Measurements from ENCODE around the gene TMED5.

TMED5 gene

DNA sequence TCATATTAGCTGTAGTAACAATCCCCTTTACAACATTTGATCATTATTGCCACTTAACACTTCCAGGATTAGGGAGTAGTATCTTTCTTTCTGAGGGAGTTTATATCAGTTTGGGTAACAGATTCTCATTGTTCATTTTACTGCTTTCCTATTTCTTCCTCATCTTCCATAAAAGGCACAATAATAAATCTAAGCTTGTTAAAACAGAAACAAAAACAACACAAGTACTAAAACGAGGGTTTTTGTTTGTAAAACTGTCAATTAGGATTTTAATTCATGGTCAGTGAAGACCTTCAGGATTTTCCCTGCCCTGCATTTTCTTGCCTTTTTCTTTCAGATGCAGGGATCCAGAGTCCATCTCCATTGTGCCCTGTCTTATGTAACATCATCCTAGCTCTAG is 29.5 kb downstream of the TMED5 start:
- Histone ChIP-seq H4K20me1 (ENCODE audit: insufficient read depth) (no peaks in the 10 kb centered on the region), H3K4me3 (IDR thresholded peaks at IDR 0.05; ENCODE audit: insufficient read depth, low read depth, low read length) (no peak overlapping the region), H3K27ac (no peak overlapping the region), H2AFZ (ENCODE audit: low read depth) (no peak overlapping the region), H3K36me3 (ENCODE audit: insufficient read depth) (no peaks in the 10 kb centered on the region), H3K79me2 (ENCODE audit: insufficient read depth, low read depth) (no peaks in the 10 kb centered on the region), H3K4me1 (ENCODE audit: low read depth, poor library complexity, severe bottlenecking) (no peaks in the 10 kb centered on the region), H3K9ac (no peak overlapping the region), H3K27me3 (ENCODE audit: insufficient read depth, low read depth) (no peaks in the 10 kb centered on the region), H3K4me2 (no peak overlapping the region)
- TF ChIP-seq, protein P1, sequence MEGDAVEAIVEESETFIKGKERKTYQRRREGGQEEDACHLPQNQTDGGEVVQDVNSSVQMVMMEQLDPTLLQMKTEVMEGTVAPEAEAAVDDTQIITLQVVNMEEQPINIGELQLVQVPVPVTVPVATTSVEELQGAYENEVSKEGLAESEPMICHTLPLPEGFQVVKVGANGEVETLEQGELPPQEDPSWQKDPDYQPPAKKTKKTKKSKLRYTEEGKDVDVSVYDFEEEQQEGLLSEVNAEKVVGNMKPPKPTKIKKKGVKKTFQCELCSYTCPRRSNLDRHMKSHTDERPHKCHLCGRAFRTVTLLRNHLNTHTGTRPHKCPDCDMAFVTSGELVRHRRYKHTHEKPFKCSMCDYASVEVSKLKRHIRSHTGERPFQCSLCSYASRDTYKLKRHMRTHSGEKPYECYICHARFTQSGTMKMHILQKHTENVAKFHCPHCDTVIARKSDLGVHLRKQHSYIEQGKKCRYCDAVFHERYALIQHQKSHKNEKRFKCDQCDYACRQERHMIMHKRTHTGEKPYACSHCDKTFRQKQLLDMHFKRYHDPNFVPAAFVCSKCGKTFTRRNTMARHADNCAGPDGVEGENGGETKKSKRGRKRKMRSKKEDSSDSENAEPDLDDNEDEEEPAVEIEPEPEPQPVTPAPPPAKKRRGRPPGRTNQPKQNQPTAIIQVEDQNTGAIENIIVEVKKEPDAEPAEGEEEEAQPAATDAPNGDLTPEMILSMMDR (conservative IDR thresholded peaks at IDR 0.05; ENCODE audit: low read depth, low read length): no peak

DNA sequence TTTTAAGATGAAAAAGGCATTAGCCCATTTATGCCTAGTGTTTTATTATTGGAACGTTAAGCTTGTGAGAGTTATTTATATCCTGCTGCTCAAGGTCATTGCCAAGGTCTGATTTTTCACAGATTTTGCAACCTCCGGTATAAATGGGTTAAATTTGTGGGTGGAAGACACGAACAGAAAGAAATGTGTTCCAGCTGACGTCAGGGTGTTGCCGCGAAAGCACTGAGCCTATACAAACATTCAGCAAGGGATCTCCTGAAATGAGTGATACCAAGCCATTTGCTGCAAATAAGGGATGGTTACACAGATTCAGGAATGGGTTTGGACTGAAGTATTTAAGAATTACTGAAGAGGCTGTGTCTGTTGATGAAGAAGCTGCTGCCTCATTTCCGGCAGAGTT is 32.2 kb downstream of the TMED5 start:
- no peaks in the 10 kb centered on the region for H4K20me1 ChIP-seq (ENCODE audit: insufficient read depth)
- H3K79me2 ChIP-seq (ENCODE audit: insufficient read depth, low read depth): no peaks in the 10 kb centered on the region
- H3K9ac ChIP-seq: no peak overlapping the region
- TF ChIP-seq, protein P1 (conservative IDR thresholded peaks at IDR 0.05; ENCODE audit: low read depth, low read length): no peak
- no peak overlapping the region for H3K4me3 ChIP-seq (IDR thresholded peaks at IDR 0.05; ENCODE audit: insufficient read depth, low read depth, low read length)
- H3K36me3 ChIP-seq (ENCODE audit: insufficient read depth): no peaks in the 10 kb centered on the region
- H3K27me3 ChIP-seq (ENCODE audit: insufficient read depth, low read depth): no peaks in the 10 kb centered on the region
- H3K27ac ChIP-seq: no peak overlapping the region
- no peak overlapping the region for H2AFZ ChIP-seq (ENCODE audit: low read depth)
- no peaks in the 10 kb centered on the region for H3K4me1 ChIP-seq (ENCODE audit: low read depth, poor library complexity, severe bottlenecking)
- no peak overlapping the region for H3K4me2 ChIP-seq

- Histone ChIP-seq H2AFZ (ENCODE audit: low read depth) (no peak overlapping the region), H3K79me2 (ENCODE audit: insufficient read depth, low read depth) (no peaks in the 10 kb centered on the region), H3K4me1 (ENCODE audit: low read depth, poor library complexity, severe bottlenecking) (no peaks in the 10 kb centered on the region), H3K36me3 (ENCODE audit: insufficient read depth) (no peaks in the 10 kb centered on the region), H3K9ac (no peak overlapping the region), H3K27me3 (ENCODE audit: insufficient read depth, low read depth) (no peaks in the 10 kb centered on the region), H4K20me1 (ENCODE audit: insufficient read depth) (no peaks in the 10 kb centered on the region), H3K4me3 (IDR thresholded peaks at IDR 0.05; ENCODE audit: insufficient read depth, low read depth, low read length) (no peak overlapping the region), H3K4me2 (no peak overlapping the region), H3K27ac (no peak overlapping the region)
- TF ChIP-seq, protein P1 (conservative IDR thresholded peaks at IDR 0.05; ENCODE audit: low read depth, low read length): no peak
Measured at GRCh38 chr1:93143769-93144168, 36.4 kb downstream of the TMED5 start.

DNA sequence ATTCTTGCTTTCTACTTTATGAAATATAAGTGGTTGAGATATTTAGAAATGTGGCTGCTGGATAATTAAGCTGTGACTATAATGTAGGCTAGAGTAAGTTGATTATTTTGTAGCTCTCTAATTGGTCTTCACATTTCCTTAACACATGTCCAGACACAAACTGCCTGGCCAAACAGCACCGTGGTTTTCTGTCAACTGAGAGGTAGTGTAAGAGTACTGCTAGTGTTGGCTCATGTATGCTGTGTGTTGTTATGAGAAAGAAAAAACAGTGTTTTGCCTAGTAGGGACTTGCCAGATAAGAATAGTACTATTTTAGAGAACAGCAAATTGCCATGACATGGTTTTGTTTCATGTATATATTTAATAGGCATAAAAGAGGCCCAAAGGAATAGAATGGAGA is 37.1 kb downstream of the TMED5 start:
- no peak overlapping the region for H2AFZ ChIP-seq (ENCODE audit: low read depth)
- no peaks in the 10 kb centered on the region for H3K4me1 ChIP-seq (ENCODE audit: low read depth, poor library complexity, severe bottlenecking)
- no peaks in the 10 kb centered on the region for H3K36me3 ChIP-seq (ENCODE audit: insufficient read depth)
- H3K79me2 ChIP-seq (ENCODE audit: insufficient read depth, low read depth): no peaks in the 10 kb centered on the region
- H3K4me3 ChIP-seq (IDR thresholded peaks at IDR 0.05; ENCODE audit: insufficient read depth, low read depth, low read length): no peak overlapping the region
- H3K4me2 ChIP-seq: no peak overlapping the region
- no peaks in the 10 kb centered on the region for H3K27me3 ChIP-seq (ENCODE audit: insufficient read depth, low read depth)
- no peak overlapping the region for H3K9ac ChIP-seq
- H4K20me1 ChIP-seq (ENCODE audit: insufficient read depth): no peaks in the 10 kb centered on the region
- H3K27ac ChIP-seq: no peak overlapping the region
- TF ChIP-seq, protein P1 (conservative IDR thresholded peaks at IDR 0.05; ENCODE audit: low read depth, low read length): no peak

Data from KMS-11 (cell line).